Inflammatory macrophage (primary cell): ENCODE measurements around the gene ZNF496.
"Not testable (repeated sequence)": the region's sequence is repeated elsewhere in the genome, so short reads cannot be mapped to it uniquely, and the experiment has no call there.

Experiments used
- DNase-seq, 2 donors: peaks; one replicate each; pipeline ENCODE4 v3.0.0-alpha.2; 2020 to 2022

The ZNF496 gene

DNA sequence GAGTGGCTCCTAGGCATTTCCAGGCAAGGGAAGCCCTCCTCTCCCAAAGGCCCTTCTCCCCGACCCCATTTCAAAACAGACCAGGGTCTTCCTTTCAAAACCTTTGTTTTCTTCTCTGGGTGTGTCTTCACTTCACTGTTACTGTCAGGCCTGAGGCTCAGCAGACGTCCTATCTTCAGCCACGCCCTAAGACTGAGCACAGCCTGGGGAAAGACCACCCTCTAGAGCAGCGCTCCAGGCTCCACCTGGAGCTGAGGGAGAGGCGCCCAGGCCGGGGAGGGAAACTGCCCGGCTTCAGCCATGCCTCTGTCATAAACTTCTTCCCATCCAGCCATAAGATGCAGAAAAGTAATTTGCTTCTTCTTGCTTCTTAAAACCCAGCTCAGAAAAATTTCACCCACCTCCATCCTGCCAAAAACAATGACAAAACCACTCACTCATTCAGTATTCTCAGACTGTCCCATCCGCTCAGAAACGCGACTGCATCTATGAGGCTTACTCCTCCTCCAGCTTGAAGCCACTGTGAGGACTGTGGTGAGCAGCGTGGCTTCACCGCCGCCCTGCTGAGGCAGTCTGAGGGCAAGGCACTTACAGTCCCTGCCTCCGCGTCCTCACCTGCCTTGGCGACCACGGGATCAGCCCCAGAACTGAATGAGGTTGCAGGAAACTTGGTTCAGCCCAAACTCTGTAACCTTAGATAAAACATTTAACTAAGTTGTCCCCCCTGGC is 39.7 kb downstream of the ZNF496 start:
- no peak for DNase-seq

GRCh38 chr1:247291161-247291560 is 40.5 kb downstream of the ZNF496 start:
- no peak for DNase-seq

GRCh38 chr1:247290576-247290975 is 41.1 kb downstream of the ZNF496 start:
- DNase-seq: no peak

GRCh38 chr1:247289274-247289892 is 42.3 kb downstream of the ZNF496 start:
- DNase-seq: not testable (repeated sequence)

DNA sequence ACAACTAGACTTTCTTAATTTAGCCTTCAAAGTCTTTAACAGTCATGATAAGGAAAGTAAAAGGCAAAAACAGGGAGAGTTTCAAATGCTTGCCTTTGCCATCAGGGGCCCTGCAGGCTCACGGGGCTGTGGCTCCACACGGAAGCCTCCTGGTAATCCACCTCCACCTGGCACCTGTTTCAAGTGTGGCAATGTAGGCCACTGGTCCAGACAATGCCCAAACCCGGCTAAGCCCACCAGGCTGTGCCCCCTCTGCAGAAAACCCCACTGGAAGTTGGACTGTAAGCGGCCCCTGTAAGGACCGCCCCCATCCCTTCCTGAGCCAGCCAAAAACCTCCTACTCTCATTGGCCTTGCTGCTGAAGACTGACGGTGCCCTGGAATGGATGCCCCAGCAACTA is 43.3 kb downstream of the ZNF496 start:
- no peak for DNase-seq

DNA sequence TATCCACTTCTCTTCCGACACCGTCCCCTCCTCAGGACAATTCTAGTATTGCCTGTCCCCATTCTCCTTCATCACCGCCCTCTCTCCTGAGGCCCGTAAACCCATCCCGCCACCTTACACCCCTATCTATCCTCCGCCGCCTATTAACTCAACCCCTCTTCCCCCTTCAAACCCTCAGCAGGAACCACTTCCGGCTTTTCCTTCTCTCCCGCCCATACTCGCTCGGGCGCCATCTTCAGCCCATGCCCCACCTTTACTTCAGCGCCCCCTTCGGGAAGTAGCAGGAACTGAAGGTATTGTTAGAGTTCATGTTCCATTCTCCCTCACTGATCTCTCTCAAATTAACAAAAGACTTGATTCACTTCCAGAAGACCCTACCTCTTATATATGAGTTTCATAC is 44.2 kb downstream of the ZNF496 start:
- DNase-seq: no peak

- no peak for DNase-seq
Measured at GRCh38 chr1:247286134-247286670, 45.5 kb downstream of the ZNF496 start.

DNA sequence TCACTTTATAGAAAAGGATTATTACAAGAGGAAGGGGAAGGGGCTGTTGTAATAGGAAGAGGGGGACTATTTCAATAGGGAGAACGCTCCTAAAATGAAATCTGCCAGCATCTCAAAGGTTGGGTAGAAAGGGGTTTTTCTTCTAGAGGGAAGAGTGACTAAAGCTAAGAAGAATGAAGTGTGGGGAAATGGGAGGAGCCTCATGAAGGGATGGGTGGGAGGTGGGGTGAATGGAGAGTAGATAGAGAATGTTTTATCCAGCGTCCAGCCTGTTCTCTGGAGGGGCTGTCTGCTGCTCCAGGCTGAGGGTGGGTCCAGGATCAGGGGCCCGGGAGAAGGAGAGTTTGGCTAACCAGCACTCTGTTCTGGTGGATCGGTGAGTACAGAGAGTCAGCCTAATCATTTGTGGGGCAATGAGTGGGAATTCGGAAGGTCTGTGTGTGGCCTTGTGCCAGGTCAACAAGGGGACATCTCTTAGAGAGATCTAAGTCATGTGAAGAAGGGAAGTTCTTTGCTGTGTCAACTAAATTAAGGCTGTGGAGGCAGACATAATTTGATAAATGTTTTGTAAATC is 50.6 kb downstream of the ZNF496 start:
- no peak for DNase-seq

DNA sequence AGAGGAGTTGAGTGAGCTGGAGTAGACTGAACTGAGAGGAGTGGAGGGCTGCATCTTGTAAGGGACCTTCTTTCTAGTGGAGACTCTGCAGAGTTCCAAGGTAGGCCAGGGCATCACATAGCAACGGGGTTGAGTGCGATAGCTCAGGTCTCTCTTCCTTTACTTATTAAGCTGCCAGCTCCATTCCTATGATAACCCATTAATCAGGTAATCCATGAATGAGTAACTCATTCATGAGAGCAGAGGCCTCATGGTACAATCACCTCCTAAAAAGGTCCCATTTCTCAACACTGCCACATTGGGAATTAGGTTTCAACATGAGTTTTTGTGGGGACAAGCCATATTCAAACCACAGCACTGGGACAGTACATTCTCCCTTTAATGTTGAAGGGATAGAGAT is 54.5 kb downstream of the ZNF496 start:
- no peak for DNase-seq

DNA sequence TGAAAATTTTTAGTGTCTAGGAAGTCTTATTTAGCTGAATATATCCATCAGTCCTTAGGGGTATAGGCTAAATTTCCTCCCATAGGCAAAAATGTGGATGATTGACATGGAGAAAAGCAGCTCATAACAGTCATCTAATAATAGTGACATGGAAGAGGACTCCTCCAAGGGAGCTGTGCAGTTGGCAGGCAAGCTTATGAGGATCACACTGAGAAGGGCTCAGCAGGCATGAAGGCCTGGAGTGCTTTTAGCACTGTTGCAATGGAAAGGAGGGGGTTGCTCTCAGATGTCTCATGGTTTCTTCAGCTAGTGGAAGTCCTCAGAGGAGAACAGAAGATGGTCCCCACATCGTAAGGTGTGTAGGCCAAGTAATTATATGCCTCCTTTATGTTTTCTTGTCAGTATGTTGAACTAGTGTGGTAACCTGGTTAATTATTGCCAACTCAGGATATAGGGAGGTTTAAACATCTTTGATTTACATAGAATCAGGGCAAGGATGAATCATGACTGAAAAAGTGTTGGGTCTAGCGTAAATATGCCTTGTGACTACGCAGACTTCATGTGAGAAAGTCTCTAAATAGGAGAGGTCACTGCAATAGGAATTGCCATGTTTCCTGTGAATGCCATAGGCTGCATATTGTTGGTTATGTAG is 56.9 kb downstream of the ZNF496 start:
- DNase-seq: no peak

DNA sequence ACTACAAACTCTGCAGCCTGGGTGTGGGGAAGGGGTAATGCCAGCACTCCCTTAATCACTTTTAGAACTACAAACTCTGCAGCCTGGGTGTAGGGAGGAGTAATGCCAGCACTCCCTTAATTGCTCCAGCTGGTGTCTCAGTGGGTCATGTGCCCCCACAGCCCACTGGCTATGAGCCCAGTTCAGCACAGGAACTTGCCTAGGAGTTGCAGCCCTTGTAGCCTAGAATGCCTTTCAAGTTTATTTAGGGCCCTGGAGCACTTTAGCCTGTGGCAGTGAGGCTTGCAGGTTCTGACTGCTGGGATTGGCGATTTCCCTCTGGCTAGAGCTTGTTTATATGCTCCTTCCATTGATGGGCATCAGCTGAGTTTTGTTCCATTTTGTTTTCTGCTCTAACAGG is 58.7 kb downstream of the ZNF496 start:
- DNase-seq: no peak

DNA sequence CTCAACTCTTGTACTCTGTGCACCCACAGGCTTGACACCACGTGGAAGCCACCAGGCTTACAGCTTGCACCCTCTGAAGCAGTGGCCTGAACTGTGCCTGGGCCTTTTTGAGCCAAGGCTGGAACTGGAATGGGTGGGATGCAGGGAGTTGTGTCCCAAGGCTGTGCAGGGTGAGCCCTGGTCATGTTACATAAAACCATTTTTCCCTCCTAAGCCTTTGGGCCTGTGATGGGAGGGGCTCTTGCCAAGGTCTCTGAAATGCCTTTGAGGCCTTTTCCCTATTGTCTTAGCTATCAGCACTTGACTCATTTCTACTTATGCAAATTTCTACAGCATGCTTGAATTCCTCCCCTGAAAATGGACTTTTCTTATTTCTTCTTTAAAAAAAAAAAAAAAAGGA is 61.7 kb downstream of the ZNF496 start:
- DNase-seq: no peak

GRCh38 chr1:247269133-247269532 is 62.5 kb downstream of the ZNF496 start:
- DNase-seq: no peak

- DNase-seq: no peak
Measured at GRCh38 chr1:247268390-247269045, 63.1 kb downstream of the ZNF496 start.

- DNase-seq: no peak
Measured at GRCh38 chr1:247266053-247266452, 65.6 kb downstream of the ZNF496 start.

DNA sequence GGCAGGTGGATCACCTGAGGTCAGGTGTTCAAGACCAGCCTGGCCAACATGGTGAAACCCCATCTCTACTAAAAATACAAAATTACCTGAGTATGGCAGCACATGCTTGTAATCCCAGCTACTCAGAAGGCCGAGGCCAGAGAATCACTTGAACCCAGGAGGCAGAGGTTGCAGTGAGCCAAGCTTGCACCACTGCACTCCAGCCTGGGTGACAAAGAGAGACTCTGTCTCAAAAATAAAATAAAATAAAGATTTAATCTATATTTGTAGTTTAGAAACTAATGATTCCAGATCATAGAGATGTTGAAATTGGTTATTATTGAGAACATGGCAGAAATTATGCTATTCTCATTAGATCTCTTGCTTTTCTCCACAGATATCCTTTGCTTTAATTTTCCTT is 75.9 kb downstream of the ZNF496 start, which contains the start of gene VN1R5:
TSS of gene VN1R5 (plus strand) at position 301 of the 400 bp plus-strand sequence.
- DNase-seq: not testable (repeated sequence)

DNA sequence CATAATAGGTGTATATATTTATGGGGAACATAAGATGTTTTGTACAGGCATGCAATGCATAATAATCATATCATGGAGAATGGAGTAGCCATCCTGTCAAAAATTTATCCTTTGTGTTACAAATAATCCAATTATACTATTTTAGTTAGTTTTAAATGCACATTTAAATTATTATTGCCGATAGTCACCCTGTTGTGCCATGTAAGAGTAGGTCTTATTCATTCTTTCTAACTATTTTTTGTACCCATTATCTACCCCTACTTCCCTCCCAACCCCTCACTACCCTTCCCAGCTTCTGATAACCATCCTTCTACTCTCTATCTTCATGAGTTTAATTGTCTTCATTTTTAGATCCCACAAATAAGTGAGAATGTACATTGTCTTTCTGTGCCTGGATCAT is 84.1 kb downstream of the ZNF496 start:
- DNase-seq: no peak
